ENCODE measurements around the gene RPL29. TPM values are rescaled to one million over a fixed set of nuclear protein-coding genes. Genes with fewer than 3 reads are reported as not detected.

Gene RPL29
- total RNA-seq, 1 experiment from 2014 or later: 696 TPM

- BruUV-seq (replicated peaks): no TSS peak
- Histone ChIP-seq H3K27ac (ENCODE audit: low read length) (no peak overlapping the region), H3K36me3 (ENCODE audit: control insufficient read depth, insufficient read depth, low read length) (no peaks in the 10 kb centered on the region; the same call in 1 of the 2 replicates), H3K4me1 (ENCODE audit: control insufficient read depth, insufficient read depth, low read length) (peaks cover 7% of the 10 kb centered on the region; the same call in 1 of the 2 replicates), H3K9me3 (ENCODE audit: control insufficient read depth, insufficient read depth, low read depth, low read length) (no peaks in the 10 kb centered on the region), H3K4me3 (ENCODE audit: low read depth in 2 of 2, low read length in 2 of 2) (no peak overlapping the region), H3K27me3 (ENCODE audit: control insufficient read depth, insufficient read depth, low read length) (no peaks in the 10 kb centered on the region)
- in situ Hi-C loops (cut with HindIII; ENCODE audit: low pct_unique_long_range_greater_than_20kb, low sequenced_read_pairs): no loop called here
- ATAC-seq (no peak), DNase-seq (ENCODE audit: low read depth, low spot score) (no peak)
- ChIA-PET POLR2A (interaction anchor here (0.6 kb wide), 1 partner anchor 11 kb away, joined by 3 read pairs; no protein-coding TSS in a partner anchor), CTCF (no interaction called here)
- TF ChIP-seq REST (IDR thresholded peaks at IDR 0.05; ENCODE audit: insufficient read depth in 1 of 2, low read depth in 2 of 2, low read length in 1 of 2) (no peak), TCF7L2 (IDR thresholded peaks at IDR 0.05; ENCODE audit: low read depth, low read length) (no peak), SIN3A (IDR thresholded peaks at IDR 0.05; ENCODE audit: borderline replicate concordance, insufficient read depth, low read depth, low read length) (no peak), CTCF (IDR thresholded peaks at IDR 0.05) (no peak), POLR2AphosphoS5 (IDR thresholded peaks at IDR 0.05; ENCODE audit: low read depth, low read length) (no peak)
- intact Hi-C loops (cut with micrococcal nuclease; ENCODE audit: unreplicated experiment): no loop called here
These were observed 48.9 kb downstream of the RPL29 start for GRCh38 chr3:51946796-51947195.

GRCh38 chr3:51945926-51946705 is 49.6 kb downstream of the RPL29 start:
- Histone ChIP-seq H3K36me3 (ENCODE audit: control insufficient read depth, insufficient read depth, low read length) (no peaks in the 10 kb centered on the region; the same call in 1 of the 2 replicates), H3K27me3 (ENCODE audit: control insufficient read depth, insufficient read depth, low read length) (no peaks in the 10 kb centered on the region), H3K4me1 (ENCODE audit: control insufficient read depth, insufficient read depth, low read length) (peaks cover 7% of the 10 kb centered on the region; the same call in 1 of the 2 replicates), H3K4me3 (ENCODE audit: low read depth in 2 of 2, low read length in 2 of 2) (no peak overlapping the region), H3K9me3 (ENCODE audit: control insufficient read depth, insufficient read depth, low read depth, low read length) (no peaks in the 10 kb centered on the region), H3K27ac (ENCODE audit: low read length) (no peak overlapping the region)
- intact Hi-C loops (cut with micrococcal nuclease; ENCODE audit: unreplicated experiment): no loop called here
- in situ Hi-C loops (cut with HindIII; ENCODE audit: low pct_unique_long_range_greater_than_20kb, low sequenced_read_pairs): no loop called here
- ChIA-PET POLR2A (interaction anchor here (0.6 kb wide), 1 partner anchor 10 kb away, joined by 3 read pairs; no protein-coding TSS in a partner anchor), CTCF (no interaction called here)
- no TSS peak for BruUV-seq (replicated peaks)
- no peak for ATAC-seq
- no peak for DNase-seq (ENCODE audit: low read depth, low spot score)
- TF ChIP-seq CTCF (IDR thresholded peaks at IDR 0.05) (no peak), REST (IDR thresholded peaks at IDR 0.05; ENCODE audit: insufficient read depth in 1 of 2, low read depth in 2 of 2, low read length in 1 of 2) (no peak), POLR2AphosphoS5 (IDR thresholded peaks at IDR 0.05; ENCODE audit: low read depth, low read length) (no peak), TCF7L2 (IDR thresholded peaks at IDR 0.05; ENCODE audit: low read depth, low read length) (no peak), SIN3A (IDR thresholded peaks at IDR 0.05; ENCODE audit: borderline replicate concordance, insufficient read depth, low read depth, low read length) (no peak)

All from Panc1 (cell line).